Heart left ventricle (tissue), 16 donors: ENCODE measurements around the gene TVP23C. TPM values are rescaled to one million over a fixed set of nuclear protein-coding genes. Genes with fewer than 3 reads are reported as not detected.
"Not testable (repeated sequence)": the region's sequence is repeated elsewhere in the genome, so short reads cannot be mapped to it uniquely, and the experiment has no call there.

Experiments
- ATAC-seq, 4 donors: fragments of 200-7000 bp; cut with Tn5 transposase; one replicate each; pipeline ENCODE4 v1.9.1; 2020 to 2022; ENCODE audit warnings: moderate library complexity in 4 of 4, mild to moderate bottlenecking in 3 of 4, moderate number of reproducible peaks in 1 of 4
- DNase-seq, 5 donors: peaks; one replicate each; pipeline ENCODE4 v3.0.0-alpha.2; 2020
- H3K27ac ChIP-seq, 12 donors: fragments of 200-600 bp; sonication (generic) in 4 of 12; one replicate each; pipeline versions ENCODE4 v1.5.0 to v1.8.0; 2016 to 2022; ENCODE audit warnings: mild to moderate bottlenecking in 2 of 12
- H3K27me3 ChIP-seq, 9 donors: fragments of 200-600 bp; sonication (generic) in 2 of 9; one replicate each; pipeline versions ENCODE4 v1.5.1 to v1.8.0; 2016 to 2022; ENCODE audit warnings: mild to moderate bottlenecking in 3 of 9
- H3K36me3 ChIP-seq, 9 donors: fragments of 200-600 bp; sonication (generic) in 2 of 9; one replicate each; pipeline versions ENCODE4 v1.5.0 to v1.8.0; 2018 to 2022; ENCODE audit warnings: mild to moderate bottlenecking in 2 of 9
- H3K4me1 ChIP-seq, 12 donors: fragments of 200-600 bp; sonication (generic) in 4 of 12; one replicate each; pipeline versions ENCODE4 v1.5.0 to v1.8.0; 2016 to 2022; ENCODE audit warnings: mild to moderate bottlenecking in 3 of 12
- H3K4me3 ChIP-seq, 12 donors: fragments of 200-600 bp; sonication (generic) in 4 of 12; one replicate each; pipeline versions ENCODE4 v1.5.0 to v1.8.0; 2017 to 2022; ENCODE audit warnings: mild to moderate bottlenecking in 9 of 12, moderate library complexity in 4 of 12
- H3K9me3 ChIP-seq, 12 donors: fragments of 200-600 bp; sonication (generic) in 4 of 12; one replicate each; pipeline versions ENCODE4 v1.5.0 to v1.8.0; 2016 to 2022; ENCODE audit warnings: mild to moderate bottlenecking in 1 of 12
- CTCF ChIP-seq, 12 donors: fragments of 200-600 bp; sonication (generic) in 4 of 12; IDR thresholded peaks; one replicate each; pipeline versions ENCODE4 v1.5.0 to v1.8.0; 2018 to 2022; ENCODE audit warnings: antibody characterized with exemption in 12 of 12, mild to moderate bottlenecking in 5 of 12
- POLR2A ChIP-seq, 2 donors: fragments of 450-650 bp; IDR thresholded peaks; one replicate each; pipeline ENCODE4 v1.6.1; 2017; ENCODE audit warnings: antibody characterized with exemption in 2 of 2, mild to moderate bottlenecking in 2 of 2, moderate library complexity in 2 of 2
- WGBS, 4 donors: extraction: QIAGEN DNeasy Blood & Tissue Kit in 2 of 4; methylation state at CpG; one replicate each; pipeline versions ENCODE4 v1.1.5 to v1.1.7; 2013 to 2018; 5-methylcytosine and 5-hydroxymethylcytosine counted together
- intact Hi-C, 10 donors: fragments of 100-400 bp; cut with DNase I; formaldehyde crosslinking; loops; one replicate each; pipeline versions ENCODE4 v1.11.1 to v1.14.2; 2022
- polyA plus RNA-seq, 2 donors: library from polyadenylated mRNA; stranded (reverse); fragments of 200-250 nt; gene quantifications; one replicate each; pipeline ENCODE4 v1.2.3, GENCODE V29; 2013
- total RNA-seq, 9 donors: library from RNA; depleted of rRNA in 2 of 9; stranded (reverse); fragments of >200 nt in 2 of 9; fragmentation: NEBNext Ultra II Directional in 3 of 9; extraction: Animal tissue kit (Norgen Biotek cat#: 25700) in 3 of 9; gene quantifications; one replicate each; pipeline versions ENCODE4 v1.1.0 to v1.2.4, GENCODE V29; 2016 to 2023
- donor health status: ischemic (EF 13 %, LVEDD 7.1; RV severe dilation, severe dysfunction).
- donor health status: healthy with polysubstance abuse.
- donor health status: DM: no; HTN: yes; CAD: no.
- donor health status: DM: no; HTN: no; CAD: no.
- donor health status: ischemic (EF 25% LVEDD 6.9; RV normal size, moderate dysfunction).
- donor health status: ischemic (EF 25% LVEDD 5.7; RV mildly dilated, moderate dysfunction).
- donor health status: healthy.
- donor health status: DM: yes; HTN: yes; CAD: no.
- donor health status: ischemic (EF 35%, LVEDD 5.7; RV mildly dilated, moderate dysfunction).
- donor health status: nonischemic (EF 11% LVEDD 7.7; RV severe dilation, severe dysfunction).
- donor health status: DM: yes; HTN: yes; CAD: no.
- donor health status: PGD.
- donor health status: ischemic (EF 29% LVEDD 5.4; RV normal size, mild dysfunction).
- donor health status: nonischemic (EF 23%, LVEDD 6.1; RV moderate dilation, normal function).

Gene TVP23C
- total and polyA plus RNA-seq, 11 donors: 1.9 to 8.7 (median 5.2) TPM

GRCh38 chr17:15526292-15527218 lies 36.7 kb downstream of the TVP23C start:
- H3K36me3 ChIP-seq, H3K9me3 ChIP-seq, intact Hi-C loops, H3K4me3 ChIP-seq, H3K27me3 ChIP-seq, H3K4me1 ChIP-seq, DNase-seq, H3K27ac ChIP-seq: not testable (repeated sequence)
- 34 to 46% (median 41%) methylated on average over 7 to 8 of the region's 8 CpGs for WGBS, 4 donors
- ATAC-seq: peak; percentile 64 to 81 (median 77)
- peak; percentile 47 to 76 (median 66) for TF ChIP-seq CTCF (IDR thresholded peaks at IDR 0.05)

GRCh38 chr17:15524990-15525985 lies 38.0 kb downstream of the TVP23C start:
- H3K4me3 ChIP-seq, intact Hi-C loops, H3K4me1 ChIP-seq, H3K27me3 ChIP-seq, DNase-seq, H3K36me3 ChIP-seq, H3K9me3 ChIP-seq, H3K27ac ChIP-seq: not testable (repeated sequence)
- ATAC-seq: peak; percentile 51 to 73 (median 62)
- 81 to 87% (median 86%) methylated on average over 10 to 11 of the region's 12 CpGs for WGBS, 4 donors

- no peak overlapping the region for H3K27ac ChIP-seq
- no peak for DNase-seq
- no peak overlapping the region for H3K4me3 ChIP-seq
- H3K27me3 ChIP-seq: no peaks in the 10 kb centered on the region
- intact Hi-C loops: no loop called here
- H3K4me1 ChIP-seq: peaks cover 0 to 14% (median 6%) of the 10 kb centered on the region in 12 donors
- no peak for ATAC-seq
- 94 to 96% (median 95%) methylated on average over 8 of the region's 8 CpGs for WGBS, 4 donors
- H3K36me3 ChIP-seq: peaks cover 0 to 24% (median 6%) of the 10 kb centered on the region in 9 donors
- TF ChIP-seq POLR2A (IDR thresholded peaks at IDR 0.05) (no peak), CTCF (IDR thresholded peaks at IDR 0.05) (no peak)
- H3K9me3 ChIP-seq: peaks cover 0 to 2% (median 0%) of the 10 kb centered on the region in 12 donors
Observed at GRCh38 chr17:15516150-15516549, 47.1 kb downstream of the TVP23C start.

- ATAC-seq (no peak), DNase-seq (no peak)
- WGBS, 4 donors: 76 to 90% (median 79%) methylated on average over 2 of the region's 2 CpGs
- H3K27me3 ChIP-seq: no peaks in the 10 kb centered on the region
- no peak overlapping the region for H3K4me3 ChIP-seq
- H3K27ac ChIP-seq: peak overlapping the region in 1 of 12 donors; percentile 35
- peaks cover 0 to 24% (median 6%) of the 10 kb centered on the region in 9 donors for H3K36me3 ChIP-seq
- intact Hi-C loops: no loop called here
- H3K9me3 ChIP-seq: no peaks in the 10 kb centered on the region
- TF ChIP-seq CTCF (IDR thresholded peaks at IDR 0.05) (no peak), POLR2A (IDR thresholded peaks at IDR 0.05) (no peak)
- H3K4me1 ChIP-seq: peaks cover 0 to 28% (median 10%) of the 10 kb centered on the region in 12 donors
Observed at GRCh38 chr17:15514469-15514868, 48.8 kb downstream of the TVP23C start.
